Activated CD8-positive, alpha-beta memory T cell treated with anti-CD3 and anti-CD28 coated beads for 36 hours (primary cell): ENCODE measurements around the gene LIPT2. TPM values are rescaled to one million over a fixed set of nuclear protein-coding genes. Genes with fewer than 3 reads are reported as not detected.

Source experiments
- CTCF ChIA-PET: fragments of 350-600 bp; sonication (Branson Sonifier 250); formaldehyde crosslinking; loops from one replicate; lab custom pipeline; 2021; ENCODE audit warnings: antibody characterized with exemption; lab: Charles Lee
- POLR2A ChIA-PET: fragments of 350-600 bp; sonication (Branson Sonifier 250); formaldehyde crosslinking; loops from one replicate; lab custom pipeline; 2021; ENCODE audit warnings: antibody characterized with exemption; lab: Charles Lee
- total RNA-seq, 2 experiments: library from RNA; stranded (reverse); gene quantifications; one replicate each; pipeline ENCODE4 v1.2.3, GENCODE V29; 2021

Gene LIPT2
- total RNA-seq, 2 experiments from 2014 or later, result 3.5 to 4.9 TPM

- CTCF ChIA-PET, result no interaction called here
Measured at GRCh38 chr11:74506823-74507222, 13.3 kb upstream of the LIPT2 start.

DNA sequence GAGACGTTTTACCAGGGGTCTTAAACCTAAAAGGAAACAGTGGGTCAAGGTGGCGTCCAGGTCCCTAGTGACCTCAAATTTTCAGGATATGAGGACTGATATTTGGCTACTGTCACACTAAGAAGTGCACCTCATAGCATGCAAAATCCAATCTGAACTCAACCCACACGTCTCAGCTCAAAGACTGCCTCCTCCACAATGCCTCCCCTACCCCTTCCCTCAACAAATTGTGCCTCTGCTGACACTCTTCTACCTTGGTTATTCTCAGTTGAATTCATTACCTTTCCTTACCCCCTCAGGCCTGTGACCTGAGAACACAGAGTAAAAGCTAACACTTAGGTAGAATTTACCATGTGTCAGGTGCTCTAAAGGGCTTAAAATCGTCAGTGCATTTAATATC, 12.4 kb upstream of the LIPT2 start:
- POLR2A ChIA-PET, result no interaction called here
- CTCF ChIA-PET, result no interaction called here

More at GRCh38 chr11:74506823-74507222, 13.3 kb upstream of the LIPT2 start:
- POLR2A ChIA-PET, result no interaction called here

DNA sequence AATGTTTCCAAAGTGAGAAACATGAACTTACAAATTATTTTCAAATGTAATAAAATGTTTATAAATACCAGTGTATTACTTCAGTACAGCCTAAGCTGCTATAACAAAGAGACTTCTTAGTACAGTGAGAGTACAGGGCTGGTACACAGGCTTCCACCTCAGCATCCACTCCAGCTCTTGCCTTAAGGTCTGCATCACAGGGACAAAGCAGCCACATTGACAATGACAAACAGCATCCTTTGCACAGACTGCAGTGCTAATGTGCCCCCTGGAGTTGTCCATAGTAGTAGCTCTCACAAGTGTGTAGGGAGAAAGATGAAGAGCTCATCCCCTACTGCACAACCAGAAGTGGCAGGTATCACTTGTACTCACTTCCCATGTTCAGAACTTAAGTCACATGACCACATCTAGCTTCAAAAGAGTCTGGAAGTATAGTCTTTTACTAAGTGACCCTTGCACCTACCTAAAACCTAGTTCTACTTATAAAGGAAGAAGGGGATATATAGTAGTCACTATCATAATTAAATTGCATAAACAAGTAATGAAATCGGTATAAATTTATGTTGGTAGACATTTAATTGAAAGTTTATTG, 10.7 kb upstream of the LIPT2 start:
- ChIA-PET CTCF (no interaction called here), POLR2A (no interaction called here)

DNA sequence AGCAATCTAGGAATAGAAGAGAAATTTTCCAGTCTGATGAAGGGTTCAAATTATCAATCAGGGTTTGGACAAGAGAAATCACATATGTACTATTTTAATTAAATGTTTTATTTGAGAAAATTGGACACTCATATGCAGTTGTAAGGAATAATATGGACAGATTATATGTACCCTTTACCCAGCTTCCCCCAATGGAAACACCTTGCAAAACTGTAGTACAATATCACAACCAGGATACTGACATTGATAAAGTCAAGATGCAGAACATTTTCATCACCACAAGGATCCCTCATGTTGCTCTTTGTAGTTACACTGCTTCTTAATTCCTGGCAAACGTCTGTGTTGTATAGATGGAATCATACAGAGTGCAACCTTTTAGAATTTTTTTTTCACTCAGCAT, 1.4 kb upstream of the LIPT2 start:
- ChIA-PET CTCF (interaction anchor here (0.7 kb wide), 1 partner anchor 75 kb away, joined by 3 read pairs; no protein-coding TSS in a partner anchor), POLR2A (no interaction called here)

- ChIA-PET CTCF (interaction anchor here (0.7 to 1.3 kb wide), 2 partner anchors 76 to 98 kb away, joined by 3 to 5 read pairs; partner anchors contain the start of gene POLD3), POLR2A (interaction anchor here (0.6 to 1.6 kb wide), 7 partner anchors 20 to 323 kb away, joined by 3 to 17 read pairs (median 5); partner anchors contain the start of genes C2CD3, PGM2L1, POLD3 and PPME1)
Measured at GRCh38 chr11:74493791-74494630, 487 bp upstream of the LIPT2 start.

GRCh38 chr11:74492084-74492483, 1.4 kb downstream of the LIPT2 start:
- ChIA-PET CTCF (no interaction called here), POLR2A (interaction anchor here (0.7 kb wide), 1 partner anchor 100 kb away, joined by 8 read pairs; no protein-coding TSS in a partner anchor)

GRCh38 chr11:74490941-74491340, 2.6 kb downstream of the LIPT2 start:
- CTCF ChIA-PET, result no interaction called here
- POLR2A ChIA-PET, result no interaction called here

- ChIA-PET CTCF (no interaction called here), POLR2A (no interaction called here)
Measured at GRCh38 chr11:74487875-74488274, 5.6 kb downstream of the LIPT2 start.

DNA sequence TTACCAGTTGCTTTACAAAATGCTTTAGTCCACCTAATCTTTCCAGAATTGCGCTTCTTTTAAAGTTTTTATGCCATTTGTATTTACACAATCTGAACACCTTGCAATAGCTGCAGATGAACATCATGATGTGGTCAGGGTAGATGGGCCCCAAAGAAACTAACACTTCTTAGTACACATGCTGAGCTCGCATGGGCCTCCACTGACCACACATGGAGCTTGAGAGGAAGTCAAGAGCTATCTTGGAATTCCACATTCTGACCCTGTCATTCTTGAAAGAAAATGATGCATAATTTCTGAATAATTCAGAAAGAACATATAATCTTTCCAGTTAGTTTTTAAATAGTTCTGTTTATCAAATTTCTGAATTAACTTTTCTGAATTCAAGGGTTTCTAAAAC, 7.7 kb downstream of the LIPT2 start:
- ChIA-PET CTCF (interaction anchor here (1.2 kb wide), 1 partner anchor 33 kb away, joined by 3 read pairs; no protein-coding TSS in a partner anchor), POLR2A (no interaction called here)

GRCh38 chr11:74480688-74481417, 12.7 kb downstream of the LIPT2 start:
- CTCF ChIA-PET, result no interaction called here
- POLR2A ChIA-PET, result no interaction called here

DNA sequence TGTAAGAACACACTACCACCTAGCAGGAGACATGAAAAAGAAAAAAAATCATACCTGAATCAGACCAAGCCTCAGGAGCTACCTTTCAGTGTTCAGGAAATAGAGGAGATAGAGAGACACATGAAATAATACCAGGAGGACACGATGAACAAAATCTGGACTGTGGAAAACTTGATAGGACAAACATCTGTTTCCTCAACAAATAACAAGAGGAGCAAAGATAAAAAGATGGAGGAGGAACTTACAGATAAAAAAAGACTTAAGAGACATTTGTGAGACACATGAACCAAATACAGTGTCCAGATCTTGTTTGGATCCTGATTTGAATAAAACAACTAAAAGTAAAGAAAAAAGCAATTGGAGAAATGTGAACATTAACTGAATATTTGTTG, 13.8 kb downstream of the LIPT2 start:
- ChIA-PET POLR2A (no interaction called here), CTCF (no interaction called here)

DNA sequence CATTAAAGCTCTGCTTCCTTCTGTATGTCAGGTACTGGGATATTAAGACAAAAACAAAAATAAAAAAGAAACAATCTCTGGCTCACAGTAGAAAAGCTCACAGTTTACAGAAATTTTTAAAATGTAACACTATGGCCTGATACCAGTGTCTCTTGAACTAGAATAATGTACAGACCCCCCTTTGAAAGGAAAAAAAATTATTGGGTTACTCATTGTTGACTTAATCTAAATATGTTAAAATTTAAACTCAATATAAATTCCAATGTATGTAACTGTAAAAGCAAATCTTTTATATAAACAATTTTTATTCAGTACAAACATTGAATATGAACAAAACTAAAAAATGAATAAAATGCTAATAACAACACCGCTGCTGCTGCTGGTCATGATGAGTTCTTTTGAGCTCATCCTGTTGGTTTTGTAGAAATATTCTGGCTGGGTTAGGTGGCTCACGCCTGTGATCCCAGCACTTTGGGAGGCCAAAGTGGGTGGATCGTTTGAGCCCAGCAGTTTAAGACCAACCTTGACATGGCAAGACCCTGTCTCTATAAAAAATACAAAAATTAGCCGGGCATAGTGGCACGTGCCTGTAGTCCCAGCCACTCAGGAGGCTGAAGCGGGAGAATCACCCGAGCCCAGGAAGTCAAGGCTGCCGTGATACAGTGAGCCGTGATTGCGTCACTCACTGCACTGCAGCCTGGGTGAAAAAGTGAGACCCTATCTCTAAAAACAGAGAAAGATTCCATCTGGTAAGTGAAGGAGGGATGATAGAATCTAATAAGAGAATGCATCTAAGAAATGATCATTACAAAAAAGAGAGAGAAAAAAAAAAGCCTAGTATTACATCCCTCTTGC, 14.4 kb downstream of the LIPT2 start:
- ChIA-PET POLR2A (no interaction called here), CTCF (no interaction called here)

DNA sequence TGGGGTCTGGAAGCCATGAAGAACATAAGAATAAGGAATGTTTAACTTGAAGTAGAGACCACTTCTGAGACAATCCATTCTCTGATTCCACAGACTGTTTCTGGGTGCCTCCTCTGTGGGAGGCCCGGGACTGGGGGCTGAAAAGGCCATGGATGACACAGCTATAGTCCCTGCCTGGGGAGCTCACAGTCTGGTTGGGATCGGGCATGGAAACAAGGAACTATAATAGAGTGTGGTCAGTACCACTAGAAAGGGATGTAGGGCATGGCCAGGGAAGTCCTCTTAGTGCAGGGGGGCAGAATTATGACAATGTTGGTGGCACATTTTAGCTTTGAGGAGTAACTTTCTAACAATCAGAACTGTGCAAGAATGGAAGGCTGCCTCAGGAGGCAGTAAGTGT, 17.0 kb downstream of the LIPT2 start:
- POLR2A ChIA-PET, result no interaction called here
- CTCF ChIA-PET, result interaction anchor here (1.2 kb wide), 1 partner anchor 10 kb away, joined by 4 read pairs; the partner anchor contains the start of gene KCNE3

- CTCF ChIA-PET, result no interaction called here
- POLR2A ChIA-PET, result no interaction called here
Measured at GRCh38 chr11:74474316-74474715, 19.2 kb downstream of the LIPT2 start.

DNA sequence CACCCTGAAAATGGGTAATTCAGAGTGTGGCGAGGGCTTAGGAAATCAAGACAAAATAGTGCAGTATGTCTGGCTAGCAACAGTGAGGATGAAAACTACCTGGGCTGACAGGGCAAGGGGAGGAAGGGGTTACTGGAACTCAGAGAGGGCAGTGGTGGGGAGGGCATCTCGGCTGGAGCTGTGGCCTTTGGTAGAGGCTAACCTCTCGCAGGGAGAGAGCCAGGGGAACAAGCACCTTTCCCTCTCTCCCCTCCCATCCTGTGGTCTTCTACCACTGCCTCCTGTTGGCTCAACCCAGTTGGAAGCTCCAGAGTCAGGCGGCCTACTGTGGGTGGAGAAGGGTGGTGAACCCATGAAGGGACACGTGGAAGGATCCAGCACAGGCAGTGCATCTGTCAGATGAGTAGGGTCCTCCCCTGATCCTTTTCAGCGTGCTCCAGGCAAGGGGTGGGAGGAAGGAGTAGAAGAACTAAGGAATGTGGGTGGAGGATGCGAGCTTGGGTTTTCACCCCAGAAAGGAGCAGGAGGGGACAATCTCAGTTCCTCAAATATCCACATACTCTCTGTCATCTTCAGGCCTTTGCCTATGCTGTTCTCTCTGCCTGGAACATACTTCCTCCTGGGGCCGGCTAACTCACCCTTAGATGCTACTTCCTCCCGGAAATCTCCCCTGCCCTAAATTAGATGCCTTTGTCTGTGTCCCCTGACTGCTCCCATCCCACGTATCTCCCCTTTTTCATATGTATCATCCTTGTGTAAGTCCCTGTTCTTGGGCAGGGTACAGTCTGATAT, 19.9 kb downstream of the LIPT2 start:
- ChIA-PET CTCF (interaction anchor here (0.7 kb wide), 1 partner anchor 162 kb away, joined by 3 read pairs; no protein-coding TSS in a partner anchor), POLR2A (no interaction called here)

- POLR2A ChIA-PET, result no interaction called here
- CTCF ChIA-PET, result no interaction called here
Measured at GRCh38 chr11:74471668-74472429, 21.7 kb downstream of the LIPT2 start.

GRCh38 chr11:74471037-74471436, 22.5 kb downstream of the LIPT2 start:
- CTCF ChIA-PET, result no interaction called here
- POLR2A ChIA-PET, result no interaction called here
